Mesendoderm (in vitro differentiated cells): ENCODE results near the gene SAMD9L.

Source experiments
- DNase-seq: peaks from one replicate; pipeline ENCODE4 v3.0.0; 2013
- H2AK5ac ChIP-seq: 2 replicates; pipeline ENCODE4 v1.6.1; 2013; ENCODE audit warnings: low read length, inconsistent platforms
- H2BK120ac ChIP-seq: 2 replicates; pipeline ENCODE4 v1.6.1; 2013; ENCODE audit warnings: low read depth, mild to moderate bottlenecking, low read length, moderate library complexity, mixed read lengths
- H2BK15ac ChIP-seq: replicated peaks from 2 replicates; pipeline ENCODE4 v1.6.1; 2013; ENCODE audit warnings: low read depth, mild to moderate bottlenecking, moderate library complexity
- H2BK5ac ChIP-seq: 2 replicates; pipeline ENCODE4 v1.6.1; 2013; ENCODE audit warnings: low read length, inconsistent platforms
- H3K18ac ChIP-seq: 2 replicates; pipeline ENCODE4 v1.6.1; 2013; ENCODE audit warnings: mild to moderate bottlenecking, low read length, mixed read lengths
- H3K23ac ChIP-seq: one replicate; pipeline ENCODE4 v1.6.1; 2013; ENCODE audit warnings: low read length
- H3K27ac ChIP-seq: 2 replicates; pipeline ENCODE4 v1.5.1; 2013; ENCODE audit warnings: low read depth, mild to moderate bottlenecking, inconsistent platforms, low read length, moderate library complexity
- H3K27me3 ChIP-seq: 2 replicates; pipeline ENCODE4 v1.6.1; 2013; ENCODE audit warnings: low read length, control low read depth, mild to moderate bottlenecking, inconsistent platforms; ENCODE audit not compliant: insufficient read depth, poor library complexity
- H3K36me3 ChIP-seq: 2 replicates; pipeline ENCODE4 v1.6.1; 2013; ENCODE audit warnings: low read length, inconsistent platforms; ENCODE audit not compliant: control insufficient read depth, insufficient read depth
- H3K4ac ChIP-seq: one replicate; pipeline ENCODE4 v1.6.1; 2013; ENCODE audit warnings: low read depth, mild to moderate bottlenecking, low read length, moderate library complexity
- H3K4me1 ChIP-seq: 2 replicates; pipeline ENCODE4 v1.6.1; 2013; ENCODE audit warnings: low read depth, low read length, inconsistent platforms; ENCODE audit not compliant: control insufficient read depth
- H3K4me2 ChIP-seq: 2 replicates; pipeline ENCODE4 v1.6.1; 2013; ENCODE audit warnings: low read length
- H3K4me3 ChIP-seq: 2 replicates; pipeline ENCODE4 v1.5.1; 2013; ENCODE audit warnings: mild to moderate bottlenecking, low read length
- H3K56ac ChIP-seq: one replicate; pipeline ENCODE4 v1.6.1; 2013; ENCODE audit warnings: low read length
- H3K79me1 ChIP-seq: 2 replicates; pipeline ENCODE4 v1.6.1; 2013; ENCODE audit warnings: low read length, inconsistent platforms
- H3K79me2 ChIP-seq: 2 replicates; pipeline ENCODE4 v1.6.1; 2013; ENCODE audit warnings: mild to moderate bottlenecking, low read length; ENCODE audit not compliant: control insufficient read depth, insufficient read depth
- H3K9ac ChIP-seq: 2 replicates; pipeline ENCODE4 v1.6.1; 2013; ENCODE audit warnings: low read length, inconsistent platforms
- H4K5ac ChIP-seq: one replicate; pipeline ENCODE4 v1.6.1; 2013; ENCODE audit warnings: low read length
- H4K8ac ChIP-seq: one replicate; pipeline ENCODE4 v1.6.1; 2013; ENCODE audit warnings: low read depth, mild to moderate bottlenecking, control low read depth, low read length, moderate library complexity
- WGBS: extraction: QIAGEN DNeasy Blood & Tissue Kit; methylation state at CpG from one replicate; pipeline ENCODE4 v1.1.7; 2013; ENCODE audit warnings: low lambda C conversion rate, missing lambda C conversion rate; ENCODE audit not compliant: insufficient coverage; ENCODE audit errors: extremely low coverage; 5-methylcytosine and 5-hydroxymethylcytosine counted together

Gene SAMD9L

GRCh38 chr7:93115796-93116195 is 32.4 kb downstream of the SAMD9L start:
- H3K36me3 ChIP-seq, result no peaks in the 10 kb centered on the region
- H3K79me1 ChIP-seq, result no peaks in the 10 kb centered on the region
- no peak overlapping the region for H3K4me3 ChIP-seq
- no CpG with 5 or more reads among the region's 7 CpGs for WGBS
- H3K4ac ChIP-seq, result no peak overlapping the region
- H4K5ac ChIP-seq, result no peak overlapping the region
- H3K4me2 ChIP-seq, result no peak overlapping the region
- no peak overlapping the region for H3K18ac ChIP-seq
- no peak overlapping the region for H3K27ac ChIP-seq
- no peaks in the 10 kb centered on the region for H3K27me3 ChIP-seq
- H3K4me1 ChIP-seq, result no peaks in the 10 kb centered on the region
- no peak overlapping the region for H3K23ac ChIP-seq
- H3K9ac ChIP-seq, result no peak overlapping the region
- H2AK5ac ChIP-seq, result no peak overlapping the region
- no peak overlapping the region for H2BK120ac ChIP-seq
- no peak overlapping the region for H2BK5ac ChIP-seq
- H4K8ac ChIP-seq, result no peak overlapping the region
- H3K56ac ChIP-seq, result no peak overlapping the region
- H3K79me2 ChIP-seq, result no peaks in the 10 kb centered on the region
- no peak for DNase-seq
- H2BK15ac ChIP-seq, result no peak overlapping the region

- no peaks in the 10 kb centered on the region for H3K79me2 ChIP-seq
- no peak overlapping the region for H2AK5ac ChIP-seq
- H2BK120ac ChIP-seq, result no peak overlapping the region
- no peak for DNase-seq
- H3K18ac ChIP-seq, result no peak overlapping the region
- no peak overlapping the region for H2BK15ac ChIP-seq
- H3K4me2 ChIP-seq, result no peak overlapping the region
- no peak overlapping the region for H4K5ac ChIP-seq
- no peak overlapping the region for H3K4me3 ChIP-seq
- no CpG with 5 or more reads among the region's 13 CpGs for WGBS
- H2BK5ac ChIP-seq, result no peak overlapping the region
- H3K23ac ChIP-seq, result no peak overlapping the region
- H3K27ac ChIP-seq, result no peak overlapping the region
- no peaks in the 10 kb centered on the region for H3K27me3 ChIP-seq
- no peak overlapping the region for H4K8ac ChIP-seq
- no peak overlapping the region for H3K4ac ChIP-seq
- H3K9ac ChIP-seq, result no peak overlapping the region
- H3K79me1 ChIP-seq, result no peaks in the 10 kb centered on the region
- H3K56ac ChIP-seq, result no peak overlapping the region
- H3K4me1 ChIP-seq, result no peaks in the 10 kb centered on the region
- H3K36me3 ChIP-seq, result no peaks in the 10 kb centered on the region
Measured at GRCh38 chr7:93108003-93108402, 40.2 kb downstream of the SAMD9L start.

GRCh38 chr7:93097388-93097787 is 50.8 kb downstream of the SAMD9L start:
- no peak overlapping the region for H3K4me3 ChIP-seq
- H3K4ac ChIP-seq, result no peak overlapping the region
- H3K23ac ChIP-seq, result no peak overlapping the region
- H2BK120ac ChIP-seq, result no peak overlapping the region
- no peak overlapping the region for H2AK5ac ChIP-seq
- DNase-seq, result no peak
- H2BK5ac ChIP-seq, result no peak overlapping the region
- no peak overlapping the region for H3K56ac ChIP-seq
- no peak overlapping the region for H4K5ac ChIP-seq
- no peaks in the 10 kb centered on the region for H3K27me3 ChIP-seq
- H3K27ac ChIP-seq, result no peak overlapping the region
- H3K79me1 ChIP-seq, result no peaks in the 10 kb centered on the region
- no peak overlapping the region for H3K18ac ChIP-seq
- H3K4me1 ChIP-seq, result no peaks in the 10 kb centered on the region
- H3K36me3 ChIP-seq, result no peaks in the 10 kb centered on the region
- no peaks in the 10 kb centered on the region for H3K79me2 ChIP-seq
- no peak overlapping the region for H4K8ac ChIP-seq
- no CpG with 5 or more reads among the region's 2 CpGs for WGBS
- H3K4me2 ChIP-seq, result no peak overlapping the region
- no peak overlapping the region for H3K9ac ChIP-seq
- H2BK15ac ChIP-seq, result no peak overlapping the region

- no peak overlapping the region for H2BK15ac ChIP-seq
- no CpG with 5 or more reads among the region's 1 CpG for WGBS
- H2BK5ac ChIP-seq, result no peak overlapping the region
- H3K79me2 ChIP-seq, result no peaks in the 10 kb centered on the region
- H3K56ac ChIP-seq, result no peak overlapping the region
- no peak overlapping the region for H3K23ac ChIP-seq
- no peak overlapping the region for H3K4me3 ChIP-seq
- peak; percentile 81 for DNase-seq
- H4K5ac ChIP-seq, result no peak overlapping the region
- no peaks in the 10 kb centered on the region for H3K4me1 ChIP-seq
- no peak overlapping the region for H2AK5ac ChIP-seq
- no peak overlapping the region for H3K4me2 ChIP-seq
- no peaks in the 10 kb centered on the region for H3K27me3 ChIP-seq
- no peak overlapping the region for H3K4ac ChIP-seq
- H3K18ac ChIP-seq, result no peak overlapping the region
- no peaks in the 10 kb centered on the region for H3K36me3 ChIP-seq
- no peak overlapping the region for H2BK120ac ChIP-seq
- no peak overlapping the region for H4K8ac ChIP-seq
- H3K9ac ChIP-seq, result no peak overlapping the region
- H3K27ac ChIP-seq, result no peak overlapping the region
- H3K79me1 ChIP-seq, result no peaks in the 10 kb centered on the region
Measured at GRCh38 chr7:93092757-93093370, 55.3 kb downstream of the SAMD9L start.
